Activated T-cell treated with anti-CD3 and anti-CD28 coated beads, Interleukin-2, amount 50 U/mL, for 24 hours (primary cell): Measurements from ENCODE around the gene ISG15.
"Not testable (repeated sequence)": the region's sequence is repeated elsewhere in the genome, so short reads cannot be mapped to it uniquely, and the experiment has no call there.

Source experiments
- DNase-seq: peaks from one replicate; pipeline ENCODE4 v3.0.0-alpha.2; 2020
- H3K27ac Mint-ChIP-seq: 2 replicates; pipeline ENCODE4 v1.8.0; 2020; ENCODE audit warnings: mild to moderate bottlenecking, mixed read lengths
- H3K27me3 Mint-ChIP-seq: 2 replicates; pipeline ENCODE4 v1.8.0; 2020; ENCODE audit warnings: mixed read lengths
- H3K36me3 Mint-ChIP-seq: 2 replicates; pipeline ENCODE4 v1.8.0; 2020; ENCODE audit warnings: low read depth, mixed read lengths
- H3K4me1 Mint-ChIP-seq: 2 replicates; pipeline ENCODE4 v1.8.0; 2020; ENCODE audit warnings: low read depth, mixed read lengths
- H3K4me3 Mint-ChIP-seq: 2 replicates; pipeline ENCODE4 v1.8.0; 2020; ENCODE audit warnings: mild to moderate bottlenecking, moderate library complexity, mixed read lengths
- H3K9me3 Mint-ChIP-seq: 2 replicates; pipeline ENCODE4 v1.8.0; 2020; ENCODE audit warnings: mixed read lengths

Gene ISG15

DNA sequence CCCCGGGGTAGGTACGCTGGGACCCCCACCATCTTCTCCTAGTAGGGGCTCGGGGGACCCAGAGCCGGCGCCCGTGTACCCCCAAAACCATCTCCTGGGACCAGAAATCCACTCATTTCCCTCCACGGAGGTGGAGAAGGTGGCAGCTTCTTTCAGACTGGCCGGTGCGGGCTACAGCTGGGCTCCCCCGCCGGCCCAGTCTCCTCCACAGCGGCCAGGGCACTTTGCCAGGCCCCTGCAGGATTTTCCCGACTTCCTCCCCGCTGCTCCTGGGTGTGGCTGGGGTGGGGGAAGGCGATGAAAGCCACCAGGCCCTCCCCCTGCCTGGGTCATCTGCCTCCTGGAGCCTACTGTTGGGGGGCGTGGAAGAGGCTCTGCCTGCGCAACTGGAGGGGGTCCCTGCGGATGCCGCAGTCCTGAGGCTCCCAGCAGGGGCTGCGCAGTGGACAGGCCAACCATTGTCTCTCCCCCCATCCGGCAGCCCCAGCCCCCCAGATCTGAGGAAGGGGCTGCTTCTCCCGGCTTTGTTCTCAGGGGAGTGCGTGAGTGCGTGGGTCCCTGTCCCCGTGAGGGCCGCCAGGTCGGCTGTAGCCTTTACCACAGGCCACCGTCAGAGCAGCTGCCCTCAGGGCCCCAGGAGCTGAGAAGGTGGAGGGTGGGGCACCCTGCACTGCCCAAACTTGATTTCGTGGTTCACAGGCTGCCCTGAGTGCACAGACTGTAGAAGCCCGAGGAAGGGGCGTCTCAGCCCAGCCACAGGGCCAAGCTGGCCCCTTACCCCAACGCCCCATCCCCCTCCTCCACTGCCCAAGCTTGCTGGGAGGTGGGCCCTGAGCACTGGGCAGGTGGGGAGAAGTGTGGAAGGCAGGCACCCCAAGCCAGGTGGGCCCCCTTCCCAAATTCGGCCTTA, 8.0 kb downstream of the ISG15 start:
- Mint-ChIP-seq H3K9me3 (no peaks in the 10 kb centered on the region), H3K4me1 (peaks cover 9% of the 10 kb centered on the region), H3K4me3 (peak overlapping the region; percentile 44), H3K27me3 (peaks cover 11% of the 10 kb centered on the region), H3K27ac (no peak overlapping the region), H3K36me3 (no peaks in the 10 kb centered on the region)
- no peak for DNase-seq

DNA sequence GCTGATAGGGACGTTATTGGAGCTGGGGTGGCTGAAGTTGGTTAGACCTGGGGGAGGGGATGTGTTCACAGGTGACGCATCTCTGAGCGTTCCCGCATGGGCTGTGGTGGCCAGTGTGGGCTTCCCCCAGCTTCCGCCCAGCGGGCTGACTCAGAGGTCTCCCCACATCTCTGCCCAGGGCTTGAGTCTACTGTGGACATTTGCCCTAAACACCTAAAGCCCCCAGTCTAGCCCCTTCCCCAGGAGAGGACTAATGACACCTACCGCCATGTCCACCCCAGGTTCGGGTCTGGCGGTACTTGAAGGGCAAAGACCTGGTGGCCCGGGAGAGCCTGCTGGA, 8.6 kb downstream of the ISG15 start:
- no peak overlapping the region for H3K27ac Mint-ChIP-seq

DNA sequence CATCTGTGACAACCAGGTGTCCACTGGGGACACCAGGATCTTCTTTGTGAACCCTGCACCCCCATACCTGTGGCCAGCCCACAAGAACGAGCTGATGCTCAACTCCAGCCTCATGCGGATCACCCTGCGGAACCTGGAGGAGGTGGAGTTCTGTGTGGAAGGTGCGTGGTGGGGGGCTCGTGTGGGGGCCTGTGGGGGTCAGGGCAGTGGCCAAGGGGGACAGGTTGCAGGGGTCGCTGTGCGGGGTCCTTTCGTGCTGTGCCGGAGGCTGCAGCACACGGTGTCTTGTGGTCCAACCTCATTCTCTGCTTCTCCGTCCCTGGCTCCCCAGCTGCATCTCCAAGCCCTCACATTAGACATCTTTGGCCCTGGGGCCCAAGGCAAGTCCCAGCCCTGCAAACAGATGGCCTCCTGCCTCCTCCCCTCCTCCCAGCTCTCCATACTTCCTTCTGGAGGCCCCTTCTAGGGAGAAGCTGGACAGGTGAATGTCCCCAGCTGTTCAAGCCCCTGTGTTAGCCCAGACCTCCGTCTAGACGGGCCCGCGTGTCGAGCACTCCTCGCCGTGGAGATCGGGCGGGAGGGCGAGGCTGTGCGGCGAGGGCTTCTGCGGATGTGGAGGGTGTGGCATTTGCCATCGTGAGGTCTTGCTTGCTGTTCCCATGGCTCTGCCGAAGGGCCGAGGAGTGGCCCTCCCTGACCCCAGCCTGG, 9.2 kb downstream of the ISG15 start:
- no peaks in the 10 kb centered on the region for H3K9me3 Mint-ChIP-seq
- no peak overlapping the region for H3K27ac Mint-ChIP-seq
- no peaks in the 10 kb centered on the region for H3K36me3 Mint-ChIP-seq
- DNase-seq, result no peak
- peaks cover 14% of the 10 kb centered on the region for H3K27me3 Mint-ChIP-seq
- H3K4me1 Mint-ChIP-seq, result peaks cover 3% of the 10 kb centered on the region
- no peak overlapping the region for H3K4me3 Mint-ChIP-seq

More for the DNA sequence above, 8.6 kb downstream of the ISG15 start:
- Mint-ChIP-seq H3K27me3 (peaks cover 11% of the 10 kb centered on the region), H3K4me1 (peaks cover 9% of the 10 kb centered on the region), H3K4me3 (no peak overlapping the region), H3K36me3 (no peaks in the 10 kb centered on the region), H3K9me3 (no peaks in the 10 kb centered on the region)
- no peak for DNase-seq

DNA sequence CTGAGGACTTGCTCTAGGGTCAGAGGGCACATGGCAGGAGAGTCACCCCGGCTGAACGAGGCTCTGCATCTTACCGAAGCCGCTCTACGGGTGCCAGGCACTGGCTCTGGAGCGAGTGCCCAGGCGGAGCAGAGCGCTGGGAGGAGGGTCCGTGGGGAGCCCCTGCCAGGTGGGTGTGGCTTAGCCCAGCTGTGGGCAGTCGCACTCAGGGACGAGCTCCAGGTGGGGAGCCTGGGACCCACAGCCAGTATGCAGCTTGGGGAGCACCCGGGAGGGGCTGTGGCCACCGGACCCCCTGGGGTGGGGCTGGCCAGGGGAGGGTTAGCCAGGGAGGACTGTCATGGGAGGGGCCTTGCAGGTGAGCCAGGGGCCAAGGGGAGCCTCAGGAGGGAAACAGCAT, 10.4 kb downstream of the ISG15 start:
- Mint-ChIP-seq H3K27me3 (peaks cover 14% of the 10 kb centered on the region), H3K9me3 (no peaks in the 10 kb centered on the region), H3K27ac (no peak overlapping the region), H3K4me1 (peaks cover 3% of the 10 kb centered on the region), H3K4me3 (no peak overlapping the region), H3K36me3 (no peaks in the 10 kb centered on the region)
- DNase-seq, result no peak

DNA sequence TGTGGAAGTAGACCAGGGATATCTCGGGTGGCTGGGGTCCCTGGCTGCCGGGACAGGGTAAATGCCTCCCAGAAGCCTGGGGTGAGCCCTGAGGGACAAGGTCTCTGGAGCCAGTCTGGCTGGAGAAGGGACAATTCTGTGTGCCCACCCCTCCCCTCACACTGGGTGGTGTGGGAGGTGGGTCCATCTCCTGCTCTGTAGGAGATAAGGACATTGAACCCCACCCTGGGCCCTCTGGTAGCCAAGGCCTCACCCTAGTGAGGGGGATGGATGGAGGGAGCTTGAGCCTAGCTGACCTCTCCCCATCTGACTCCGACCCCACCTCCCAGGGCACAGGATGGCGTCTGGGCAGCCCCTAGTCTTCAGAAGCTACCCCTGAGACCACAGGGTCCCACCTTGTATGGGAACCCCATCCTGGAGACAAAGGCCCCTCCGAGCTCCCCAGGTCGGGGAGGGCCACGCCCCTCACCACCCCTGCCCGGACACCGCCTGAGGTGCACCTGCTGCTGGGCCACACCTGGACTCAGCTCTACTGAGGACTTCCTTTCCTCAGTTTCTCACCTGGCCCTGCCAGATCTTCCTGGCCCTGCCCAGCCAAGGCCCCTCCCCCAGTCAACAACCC, 11.0 kb downstream of the ISG15 start:
- no peak for DNase-seq
- Mint-ChIP-seq H3K4me3 (no peak overlapping the region), H3K27ac (no peak overlapping the region), H3K36me3 (no peaks in the 10 kb centered on the region), H3K9me3 (no peaks in the 10 kb centered on the region), H3K4me1 (no peaks in the 10 kb centered on the region), H3K27me3 (peaks cover 14% of the 10 kb centered on the region)

DNA sequence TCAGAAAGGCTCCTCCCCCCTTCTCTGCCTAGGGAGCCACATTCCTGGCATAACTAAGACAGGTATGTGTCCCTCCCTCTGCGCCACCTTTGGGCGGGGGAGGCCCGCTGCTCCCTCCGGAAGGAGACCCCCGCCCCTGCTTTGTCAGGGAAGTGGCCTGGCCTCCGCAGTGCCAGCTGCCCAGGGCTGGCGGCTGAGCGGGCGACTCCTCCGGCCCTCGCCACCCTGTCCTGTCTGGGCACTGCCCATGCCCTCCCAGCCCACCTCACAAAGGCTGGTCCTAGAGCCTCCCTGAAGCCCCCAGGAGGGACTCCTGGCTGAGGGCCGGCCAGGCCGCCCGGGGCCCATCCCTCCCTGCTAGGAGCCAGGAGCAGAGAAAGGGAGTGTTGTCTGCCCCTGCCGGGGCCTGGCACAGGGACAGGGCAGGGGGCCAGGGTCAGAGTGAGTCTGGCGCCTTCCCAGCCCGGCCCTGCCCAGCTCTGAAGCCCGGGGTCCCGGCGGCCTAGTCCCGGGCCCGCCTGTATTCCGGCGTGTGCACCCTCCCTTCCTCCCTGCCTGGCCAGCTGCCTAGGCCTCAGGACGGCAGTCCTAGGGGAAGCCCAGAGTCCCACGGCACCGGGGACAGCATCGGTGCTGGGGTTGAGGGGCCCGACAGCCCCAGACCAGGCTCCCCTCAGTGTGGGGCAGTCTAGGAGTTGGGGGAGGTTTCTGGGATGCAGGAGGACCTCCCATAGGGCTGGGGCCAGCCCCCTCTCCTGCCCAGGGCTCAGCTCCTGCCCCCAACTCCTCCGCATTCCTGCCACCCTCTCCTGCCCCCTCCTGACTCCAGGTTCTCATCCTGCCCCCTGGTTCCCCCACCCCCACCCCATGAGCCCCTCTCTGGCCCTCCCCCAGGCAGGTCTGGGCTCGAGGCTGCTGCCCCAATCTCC, 11.7 kb downstream of the ISG15 start:
- Mint-ChIP-seq H3K4me1 (no peaks in the 10 kb centered on the region), H3K9me3 (no peaks in the 10 kb centered on the region), H3K27me3 (peaks cover 14% of the 10 kb centered on the region), H3K27ac (no peak overlapping the region), H3K4me3 (no peak overlapping the region), H3K36me3 (no peaks in the 10 kb centered on the region)
- DNase-seq, result no peak

DNA sequence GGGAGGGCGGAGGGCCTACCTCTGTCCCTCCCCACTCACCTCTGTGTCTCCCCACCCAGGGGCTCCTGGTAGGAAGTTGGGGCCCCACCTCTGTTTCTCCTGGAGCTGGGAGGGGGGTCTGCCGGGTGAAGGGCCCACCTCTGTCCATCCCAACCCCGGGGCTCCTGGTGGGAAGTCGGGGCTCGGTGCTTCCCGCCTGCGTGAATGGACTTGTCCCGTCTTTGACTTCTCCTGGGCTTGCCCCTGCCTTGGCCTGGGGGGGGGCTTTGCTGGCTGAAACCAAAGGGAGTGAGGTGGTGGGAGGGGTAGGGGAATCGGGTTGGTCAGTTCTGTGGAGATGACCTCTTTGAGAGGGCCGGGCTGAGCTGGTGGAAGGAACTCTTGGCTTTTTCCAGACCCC, 12.4 kb downstream of the ISG15 start:
- H3K4me1 Mint-ChIP-seq, result no peaks in the 10 kb centered on the region

DNA sequence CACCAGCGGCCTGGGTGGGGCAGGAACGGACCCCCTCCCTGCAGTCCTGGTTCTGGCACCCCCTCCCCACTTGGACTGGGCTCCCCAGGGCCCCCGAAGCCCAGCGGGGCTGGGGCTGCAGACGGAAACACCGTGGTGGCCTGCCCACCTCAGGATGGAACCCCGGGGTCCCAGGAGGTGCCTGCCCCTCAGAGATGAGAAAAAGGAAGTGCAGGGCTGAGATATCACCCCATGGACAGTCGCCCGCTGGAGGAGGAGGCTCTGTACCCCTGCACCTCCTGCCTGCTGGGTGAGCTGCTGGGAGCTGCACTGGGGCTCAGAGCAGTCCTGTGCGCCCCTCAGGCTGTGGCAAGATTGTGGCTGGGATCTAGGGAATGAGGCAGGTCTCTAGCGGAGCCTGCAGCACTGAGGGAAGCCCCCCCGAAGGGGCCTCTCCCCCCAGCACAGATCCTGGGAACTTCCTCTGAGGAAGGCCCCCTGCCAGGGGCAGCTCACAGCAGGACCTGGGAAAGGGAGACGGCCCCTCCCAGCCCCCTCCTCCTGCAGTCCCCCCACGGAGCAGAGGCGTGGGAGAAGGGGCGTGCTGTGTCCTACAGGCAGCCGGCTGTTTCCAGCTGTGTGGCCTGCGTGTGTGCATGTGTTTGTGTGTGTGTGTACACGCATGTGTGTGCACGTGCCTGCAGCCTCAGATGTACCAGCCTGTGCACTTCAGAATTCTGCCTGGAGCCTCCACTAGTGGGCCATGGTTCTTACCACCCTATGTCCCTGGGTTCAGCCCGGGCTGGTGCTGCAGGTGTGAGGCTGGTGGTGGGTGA, 13.5 kb downstream of the ISG15 start:
- Mint-ChIP-seq H3K27me3 (peaks cover 14% of the 10 kb centered on the region), H3K36me3 (no peaks in the 10 kb centered on the region), H3K27ac (no peak overlapping the region), H3K9me3 (no peaks in the 10 kb centered on the region), H3K4me1 (no peaks in the 10 kb centered on the region), H3K4me3 (no peak overlapping the region)
- no peak for DNase-seq

More for the DNA sequence above, 12.4 kb downstream of the ISG15 start:
- H3K9me3 Mint-ChIP-seq, result no peaks in the 10 kb centered on the region
- DNase-seq, result no peak
- H3K27me3 Mint-ChIP-seq, result peaks cover 14% of the 10 kb centered on the region
- H3K27ac Mint-ChIP-seq, result no peak overlapping the region
- no peaks in the 10 kb centered on the region for H3K36me3 Mint-ChIP-seq
- H3K4me3 Mint-ChIP-seq, result no peak overlapping the region

DNA sequence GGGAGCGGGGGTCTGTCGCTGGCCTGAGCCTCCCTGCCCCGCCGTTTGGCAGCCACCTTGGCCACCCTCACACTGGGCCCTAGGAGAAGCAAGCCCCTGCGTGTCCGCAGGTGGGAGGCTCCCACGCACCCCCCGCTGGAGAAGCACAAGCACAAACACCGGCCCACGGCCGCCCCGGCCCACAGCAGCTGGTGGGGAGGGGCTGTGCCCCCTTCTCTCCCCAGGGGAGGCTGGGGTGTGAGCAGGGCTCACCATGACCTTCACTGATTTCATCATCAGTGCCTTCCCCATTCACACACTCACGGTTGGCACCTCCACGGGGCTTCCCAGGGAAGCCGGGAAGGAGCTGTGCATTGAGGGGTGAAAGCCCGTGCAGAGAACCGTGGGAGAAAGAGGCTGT, 14.5 kb downstream of the ISG15 start:
- Mint-ChIP-seq H3K4me3 (no peak overlapping the region), H3K36me3 (no peaks in the 10 kb centered on the region), H3K9me3 (no peaks in the 10 kb centered on the region)

DNA sequence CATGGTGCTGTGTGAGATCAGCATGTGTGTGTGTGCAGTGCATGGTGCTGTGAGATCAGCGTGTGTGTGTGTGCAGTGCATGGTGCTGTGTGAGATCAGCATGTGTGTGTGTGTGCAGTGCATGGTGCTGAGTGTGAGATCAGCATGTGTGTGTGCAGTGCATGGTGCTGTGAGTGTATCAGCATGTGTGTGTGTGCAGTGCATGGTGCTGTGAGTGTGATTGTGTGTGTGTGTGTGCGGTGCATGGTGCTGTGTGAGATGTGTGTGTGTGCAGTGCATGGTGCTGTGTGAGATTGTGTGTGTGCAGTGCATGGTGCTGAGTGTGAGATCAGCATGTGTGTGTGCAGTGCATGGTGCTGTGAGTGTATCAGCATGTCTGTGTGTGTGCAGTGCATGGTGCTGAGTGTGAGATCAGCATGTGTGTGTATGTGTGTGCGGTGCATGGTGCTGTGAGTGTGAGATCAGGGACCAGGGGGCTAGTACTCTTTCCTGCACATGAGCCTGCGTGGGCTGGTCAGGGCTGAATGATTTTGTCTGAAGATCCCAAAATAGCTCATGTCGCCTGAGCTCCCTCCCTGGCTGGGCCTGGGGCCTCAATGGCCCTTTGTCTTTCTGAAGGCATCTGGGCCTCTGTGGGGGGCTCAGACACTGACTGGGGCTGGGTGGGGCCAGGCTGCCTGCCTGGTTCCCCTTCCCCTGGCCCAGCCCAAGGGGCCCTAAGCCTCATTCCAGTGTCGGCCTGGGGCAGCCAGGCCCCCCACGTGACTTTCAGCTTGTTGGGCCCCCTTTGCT, 17.8 kb downstream of the ISG15 start:
- not testable (repeated sequence) for H3K27ac Mint-ChIP-seq, H3K4me1 Mint-ChIP-seq, H3K9me3 Mint-ChIP-seq, DNase-seq, H3K36me3 Mint-ChIP-seq, H3K4me3 Mint-ChIP-seq
- peaks cover 23% of the 10 kb centered on the region for H3K27me3 Mint-ChIP-seq

More for the DNA sequence above, 14.5 kb downstream of the ISG15 start:
- no peak overlapping the region for H3K27ac Mint-ChIP-seq
- peaks cover 7% of the 10 kb centered on the region for H3K4me1 Mint-ChIP-seq
- peaks cover 18% of the 10 kb centered on the region for H3K27me3 Mint-ChIP-seq
- no peak for DNase-seq

DNA sequence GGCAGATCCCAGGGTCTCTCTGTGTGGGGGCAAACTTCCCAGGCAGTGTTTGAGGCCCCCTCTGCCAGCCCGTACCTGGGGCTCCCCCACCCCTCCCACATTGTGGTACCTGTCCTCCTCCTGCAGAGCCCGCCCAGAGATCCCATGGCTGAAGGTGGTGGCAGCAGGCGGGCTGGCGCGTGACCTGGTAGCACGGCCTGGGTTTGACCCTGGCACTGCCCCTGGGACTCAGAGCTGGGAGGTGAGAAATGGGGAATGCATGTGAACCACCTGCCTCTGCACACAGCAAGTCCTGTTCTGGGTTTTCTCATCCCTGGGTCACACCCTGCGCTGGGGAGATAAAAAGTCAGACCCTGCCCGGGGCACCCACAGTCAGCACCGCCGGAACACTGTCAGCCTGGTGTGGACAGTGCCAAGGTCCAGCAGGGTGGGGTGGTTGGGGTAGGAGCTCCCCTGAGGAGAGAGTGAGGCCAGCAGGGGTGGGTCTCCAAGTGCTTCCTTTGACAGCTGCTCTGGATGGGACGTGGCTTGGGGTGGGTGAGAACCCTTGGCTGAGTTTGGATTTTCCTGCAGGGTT, 18.4 kb downstream of the ISG15 start:
- no peaks in the 10 kb centered on the region for H3K36me3 Mint-ChIP-seq
- peaks cover 28% of the 10 kb centered on the region for H3K27me3 Mint-ChIP-seq
- H3K9me3 Mint-ChIP-seq, result no peaks in the 10 kb centered on the region
- H3K27ac Mint-ChIP-seq, result peak overlapping the region; percentile 47
- DNase-seq, result no peak
- no peak overlapping the region for H3K4me3 Mint-ChIP-seq
- H3K4me1 Mint-ChIP-seq, result peaks cover 9% of the 10 kb centered on the region

DNA sequence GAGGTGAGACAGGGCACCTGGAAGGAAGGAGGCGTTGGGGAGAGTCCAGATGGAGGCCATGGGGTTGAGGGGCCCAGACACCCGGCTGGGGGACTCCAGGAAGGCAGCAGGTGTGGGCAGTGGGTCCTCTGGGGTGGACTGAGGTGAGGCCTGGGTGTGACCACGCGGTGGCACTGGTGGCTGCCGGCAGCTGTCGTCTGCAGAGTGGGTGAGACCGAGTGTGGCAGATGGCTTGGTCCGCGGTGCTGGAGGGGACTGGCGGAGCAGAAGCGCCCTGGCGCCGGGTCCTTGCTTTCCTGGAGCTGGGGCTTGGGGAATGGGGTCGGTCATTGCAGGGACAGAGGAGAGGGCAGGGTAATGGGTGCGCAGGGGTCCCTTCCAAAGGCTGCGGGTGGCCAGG, 19.1 kb downstream of the ISG15 start:
- H3K4me3 Mint-ChIP-seq, result peak overlapping the region; percentile 43
- no peaks in the 10 kb centered on the region for H3K9me3 Mint-ChIP-seq
- H3K4me1 Mint-ChIP-seq, result peaks cover 9% of the 10 kb centered on the region
- H3K36me3 Mint-ChIP-seq, result no peaks in the 10 kb centered on the region
- H3K27me3 Mint-ChIP-seq, result peaks cover 30% of the 10 kb centered on the region
- H3K27ac Mint-ChIP-seq, result peak overlapping the region; percentile 47
- DNase-seq, result no peak
